HCT116 (cell line): Measurements from ENCODE around the gene HPD. TPM values are rescaled to one million over a fixed set of nuclear protein-coding genes. Genes with fewer than 3 reads are reported as not detected.

Source experiments
- ATAC-seq: fragments of 200-7000 bp; cut with Tn5 transposase; 2 replicates; pipeline ENCODE4 v1.9.1; 2020; ENCODE audit warnings: mild to moderate bottlenecking, moderate library complexity
- Bru-seq: library from RNA; stranded (reverse); fragments of 400-500 nt; gene quantifications from one replicate; lab custom pipeline; 2021; lab: Mats Ljungman, UMichigan
- BruChase-seq, 2 experiments: library from RNA; stranded (reverse); fragments of 400-500 nt; gene quantifications; one replicate each; lab custom pipeline; 2021; lab: Mats Ljungman, UMichigan
- BruUV-seq: library from RNA; stranded (reverse); fragments of 400-500 nt; replicated peaks from 2 replicates; lab custom pipeline; 2021; lab: Mats Ljungman, UMichigan
- CTCF ChIA-PET: fragments of 300-600 bp; sonication (Branson Sonifier 250); formaldehyde crosslinking; loops from one replicate; lab custom pipeline; 2021; ENCODE audit warnings: antibody characterized with exemption; lab: Charles Lee
- POLR2A ChIA-PET: fragments of 300-600, 350-600 bp; sonication (Branson Sonifier 250); formaldehyde crosslinking; loops from one replicate; lab custom pipeline; 2021; ENCODE audit warnings: antibody characterized with exemption; lab: Charles Lee
- RAD21 ChIA-PET, 2 experiments: fragments of 300-600 bp; sonication (Branson Sonifier 250); formaldehyde crosslinking; loops; one replicate each; lab custom pipeline; 2023; ENCODE audit warnings: low total read pairs in 2 of 2; ENCODE audit not compliant: uncharacterized antibody in 2 of 2, unreplicated experiment in 2 of 2, low non-redundant PET in 1 of 2; lab: Charles Lee
- DNase-seq: peaks from one replicate; pipeline ENCODE4 v3.0.0-alpha.2; 2010; ENCODE audit warnings: low read depth, low spot score
- H2AFZ ChIP-seq: fragments of 200-600 bp; shearing (Covaris generic), sonication (generic); 2 replicates; pipeline ENCODE4 v1.6.1; 2017; ENCODE audit warnings: low read depth, mixed run types, mixed read lengths, antibody characterized with exemption, low read length; ENCODE audit not compliant: poor library complexity, severe bottlenecking
- H3K27ac ChIP-seq: 2 replicates; pipeline ENCODE4 v1.5.1; 2012; ENCODE audit warnings: low read depth, low read length
- H3K27me3 ChIP-seq: fragments of 200-600 bp; sonication (generic); 2 replicates; pipeline ENCODE4 v1.6.1; 2016; ENCODE audit warnings: mixed run types, low read length, mixed read lengths; ENCODE audit not compliant: insufficient read depth
- H3K36me3 ChIP-seq, 2 experiments: fragments of 200-500 bp in 1 of 2; fragments of 200-600 bp in 1 of 2; sonication (Bioruptor generic) in 1 of 2; sonication (generic) in 1 of 2; 2 replicates each; pipeline versions ENCODE4 v1.5.1 to v1.6.1; 2014 to 2016; ENCODE audit warnings: low read length in 2 of 2, inconsistent platforms in 1 of 2, mixed read lengths in 1 of 2, mixed run types in 1 of 2; ENCODE audit not compliant: insufficient read depth in 2 of 2, control insufficient read depth in 1 of 2
- H3K4me1 ChIP-seq, 2 experiments: fragments of 200-600 bp in 1 of 2; sonication (generic) in 1 of 2; 2 replicates each; pipeline versions ENCODE4 v1.5.1 to v1.6.1; 2012 to 2017; ENCODE audit warnings: low read length in 2 of 2, inconsistent platforms in 1 of 2, mild to moderate bottlenecking in 1 of 2, mixed read lengths in 1 of 2, mixed run types in 1 of 2, moderate library complexity in 1 of 2; ENCODE audit not compliant: insufficient read depth in 2 of 2, control insufficient read depth in 1 of 2
- H3K4me2 ChIP-seq: fragments of 200-600 bp; sonication (generic); 2 replicates; pipeline ENCODE4 v1.6.1; 2017; ENCODE audit warnings: mixed run types, low read length, mixed read lengths
- H3K4me3 ChIP-seq, 2 experiments: fragments of 200-600 bp in 1 of 2; sonication (generic) in 1 of 2; replicated peaks in 1 of 2; 2 replicates each; pipeline ENCODE4 v1.5.1; 2011 to 2016; ENCODE audit warnings: low read length in 2 of 2, control low read depth in 1 of 2, low read depth in 1 of 2, mild to moderate bottlenecking in 1 of 2, mixed read lengths in 1 of 2, mixed run types in 1 of 2
- H3K79me2 ChIP-seq: fragments of 200-600 bp; sonication (generic); 2 replicates; pipeline ENCODE4 v1.6.1; 2017; ENCODE audit warnings: mild to moderate bottlenecking, mixed run types, low read length, moderate library complexity, mixed read lengths; ENCODE audit not compliant: insufficient read depth
- H3K9ac ChIP-seq: fragments of 200-600 bp; sonication (generic); 2 replicates; pipeline ENCODE4 v1.6.1; 2016; ENCODE audit warnings: low read length, mixed read lengths
- H3K9me2 ChIP-seq: fragments of 200-600 bp; sonication (generic), shearing (Covaris generic); 2 replicates; pipeline ENCODE4 v1.6.1; 2017; ENCODE audit warnings: mixed run types, mild to moderate bottlenecking, moderate library complexity; ENCODE audit not compliant: insufficient read depth
- H3K9me3 ChIP-seq, 2 experiments: fragments of 200-500 bp in 1 of 2; fragments of 200-600 bp in 1 of 2; sonication (Bioruptor generic) in 1 of 2; sonication (generic) in 1 of 2; 2 replicates each; pipeline ENCODE4 v1.6.1; 2014 to 2017; ENCODE audit warnings: low read length in 2 of 2, mixed read lengths in 2 of 2, inconsistent platforms in 1 of 2, low read depth in 1 of 2, mild to moderate bottlenecking in 1 of 2, mixed run types in 1 of 2, moderate library complexity in 1 of 2; ENCODE audit not compliant: control insufficient read depth in 1 of 2, insufficient read depth in 1 of 2
- H4K20me1 ChIP-seq: fragments of 200-600 bp; sonication (generic), shearing (Covaris generic); 2 replicates; pipeline ENCODE4 v1.6.1; 2017; ENCODE audit warnings: mixed run types, mild to moderate bottlenecking, moderate library complexity; ENCODE audit not compliant: insufficient read depth
- CBX3 ChIP-seq: IDR thresholded peaks from 2 replicates; pipeline ENCODE4 v1.6.1; 2012; ENCODE audit warnings: low read depth
- CEBPB ChIP-seq: IDR thresholded peaks from 2 replicates; pipeline ENCODE4 v1.6.1; 2012; ENCODE audit warnings: low read depth
- EZH2phosphoT487 ChIP-seq: fragments of 200-600 bp; IDR thresholded peaks from 2 replicates; pipeline ENCODE4 v1.6.1; 2018; ENCODE audit warnings: antibody characterized with exemption, borderline replicate concordance
- FOSL1 ChIP-seq: IDR thresholded peaks from 2 replicates; pipeline ENCODE4 v1.6.1; 2012; ENCODE audit warnings: low read depth
- JUND ChIP-seq: IDR thresholded peaks from 2 replicates; pipeline ENCODE4 v1.6.1; 2012
- RAD21 ChIP-seq: IDR thresholded peaks from 2 replicates; pipeline ENCODE4 v1.6.1; 2012; ENCODE audit warnings: low read depth, mild to moderate bottlenecking
- SIN3A ChIP-seq: IDR thresholded peaks from 2 replicates; pipeline ENCODE4 v1.6.1; 2012; ENCODE audit warnings: low read depth
- SP1 ChIP-seq: IDR thresholded peaks from 2 replicates; pipeline ENCODE4 v1.6.1; 2012; ENCODE audit warnings: low read depth
- ZFX ChIP-seq: fragments of 450-650 bp; IDR thresholded peaks from 2 replicates; pipeline ENCODE4 v1.6.1; 2017
- intact Hi-C: fragments of 100-400 bp; cut with micrococcal nuclease; formaldehyde crosslinking; loops from 2 replicates; pipeline ENCODE4 v1.10.0; 2022
- long read RNA-seq: library from polyadenylated mRNA; unstranded; transcript quantifications from one replicate; pipeline ENCODE4 v2.0.0, GENCODE V29; 2021; ENCODE audit not compliant: unreplicated experiment
- polyA plus RNA-seq: library from polyadenylated mRNA; unstranded; fragments of >200 nt; gene quantifications from 2 replicates; pipeline ENCODE4 v1.2.1, GENCODE V29; 2012; ENCODE audit warnings: missing spikeins
- total RNA-seq: library from RNA; stranded (reverse); gene quantifications from one replicate; pipeline ENCODE4 v1.2.1, GENCODE V29; 2021; ENCODE audit not compliant: unreplicated experiment
- TF ChIP-seq, protein P1 (sequence below): IDR thresholded peaks from 2 replicates; pipeline ENCODE4 v1.6.1; 2012
- TF ChIP-seq, protein P2 (sequence below): IDR thresholded peaks from 2 replicates; pipeline ENCODE4 v1.6.1; 2012
- TF ChIP-seq, protein P3 (sequence below): IDR thresholded peaks from 2 replicates; pipeline ENCODE4 v1.6.1; 2011; ENCODE audit warnings: mild to moderate bottlenecking, low read length, moderate library complexity; ENCODE audit not compliant: insufficient replicate concordance; ENCODE audit errors: extremely low read depth

HPD gene
- total RNA-seq = 1.1 TPM
- polyA plus RNA-seq = 1.5 TPM in 2 replicates
- Bru-seq, nascent RNA = percentile 14 among the genes with signal in this experiment
- BruChase-seq, experiment 1, labeled RNA remaining after a 6-hour chase = percentile 11 among the genes with signal in this experiment
- BruChase-seq, experiment 2, labeled RNA remaining after a 2-hour chase = percentile 11 among the genes with signal in this experiment
- long read RNA-seq, partial matches to known transcripts = 0 of 3 reads
- long read RNA-seq, other reads (novel, unspliced or antisense) = 1 of 3 reads

DNA sequence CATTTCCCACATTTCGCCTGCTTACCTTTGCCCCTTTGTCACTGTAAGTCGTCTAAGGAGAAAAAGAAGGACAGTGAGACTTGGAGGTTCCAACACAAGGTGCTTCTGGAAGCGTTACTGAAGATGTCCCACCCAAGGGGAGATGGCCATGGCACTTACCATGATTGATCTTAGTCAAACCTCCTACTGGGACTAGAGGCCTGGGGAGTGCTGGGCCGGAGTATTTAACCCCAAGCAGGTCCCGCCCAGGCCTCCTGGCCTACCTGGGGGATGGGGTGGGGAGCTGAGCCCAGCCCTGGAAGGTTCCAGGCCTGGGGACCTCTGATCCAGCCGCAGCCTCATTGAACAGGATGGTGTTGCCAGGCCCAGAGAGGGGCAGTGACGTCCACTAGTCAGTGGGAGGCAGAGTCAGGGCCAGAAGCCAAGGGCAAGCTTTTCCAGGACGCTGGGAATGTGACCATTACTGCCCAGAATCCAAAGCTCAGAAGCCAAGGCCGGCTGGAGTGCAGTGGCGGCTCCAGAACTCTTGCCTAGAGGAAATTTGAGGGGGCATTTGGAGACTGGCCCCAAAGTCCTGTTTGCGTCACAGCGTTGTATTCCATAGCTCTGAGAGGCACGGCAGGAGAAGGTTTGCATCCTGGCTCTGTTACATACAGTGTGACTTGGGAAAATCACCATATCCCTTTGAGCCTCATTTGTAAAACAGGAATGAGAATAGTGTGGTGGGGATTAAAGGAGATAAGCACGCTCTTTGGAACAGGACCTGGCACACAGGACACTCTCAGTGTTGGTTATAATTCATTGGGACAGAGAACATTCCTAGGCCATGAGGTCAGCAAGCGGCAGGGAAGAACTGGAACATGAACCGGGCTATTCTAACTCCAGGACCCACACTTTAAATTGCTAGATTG is at the start of gene HPD:
Gene HPD, minus strand, starts transcription at position 198 of the 911 bp plus-strand sequence. Its CDS starts 36 bp downstream, at position 162.
- H3K9me3 ChIP-seq = no peaks in the 10 kb centered on the region
- peak within 1 kb of the TSS; percentile 52 for H3K27ac ChIP-seq
- H2AFZ ChIP-seq = peak within 1 kb of the TSS; percentile 82
- H3K79me2 ChIP-seq = no peaks in the 10 kb centered on the region
- no TSS peak for BruUV-seq
- TF ChIP-seq JUND = peak; percentile 67
- TF ChIP-seq FOSL1 = peak; percentile 46; the same call in 1 of the 2 replicates
- no peak for TF ChIP-seq RAD21
- TF ChIP-seq, all 23 proteins: peak for 2
- ATAC-seq = peak; percentile 81
- DNase-seq = no peak
- peak within 1 kb of the TSS; percentile 30 for H3K9ac ChIP-seq
- intact Hi-C loops = no loop called here
- H3K4me3 ChIP-seq = no peak within 1 kb of the TSS
- ChIA-PET CTCF (interaction anchor here (0.9 kb wide), 1 partner anchor 64 kb away, joined by 3 read pairs; no protein-coding TSS in a partner anchor), POLR2A (no interaction called here), RAD21 (no interaction called here)
- no peaks in the 10 kb centered on the region for H4K20me1 ChIP-seq
- peaks cover 15 to 28% of the 10 kb centered on the region in 2 experiments for H3K4me1 ChIP-seq
- no peaks in the 10 kb centered on the region for H3K27me3 ChIP-seq
- H3K4me2 ChIP-seq = peak within 1 kb of the TSS; percentile 61
- no peaks in the 10 kb centered on the region for H3K36me3 ChIP-seq
- H3K9me2 ChIP-seq = no peaks in the 10 kb centered on the region

DNA sequence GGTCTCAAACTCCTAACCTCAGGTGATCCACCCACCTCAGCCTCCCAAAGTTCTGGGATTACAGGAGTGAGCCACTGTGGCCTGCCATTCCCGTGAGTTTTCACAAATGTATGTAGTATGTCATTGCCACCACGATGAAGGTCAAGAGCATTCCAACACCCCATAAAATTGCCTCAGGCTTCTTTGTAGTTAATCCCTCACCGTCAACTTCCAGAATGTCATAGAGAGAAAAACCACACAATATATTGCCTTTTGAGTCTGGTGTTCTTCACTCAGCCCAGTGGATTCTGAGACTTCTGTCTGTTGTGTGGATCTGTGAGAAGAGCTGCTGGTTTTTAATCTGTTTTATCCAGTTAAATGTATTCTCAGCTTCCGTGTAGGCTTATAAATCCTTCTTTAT is 47.1 kb upstream of the HPD start:
- DNase-seq (no peak), ATAC-seq (no peak)
- H3K9ac ChIP-seq = no peak overlapping the region
- H3K4me2 ChIP-seq = no peak overlapping the region
- no peak overlapping the region for H3K27ac ChIP-seq
- no TSS peak for BruUV-seq
- H3K36me3 ChIP-seq = peaks cover 18 to 38% of the 10 kb centered on the region in 2 experiments
- no peaks in the 10 kb centered on the region for H3K4me1 ChIP-seq
- no peaks in the 10 kb centered on the region for H3K9me3 ChIP-seq
- no peak overlapping the region for H2AFZ ChIP-seq
- H3K27me3 ChIP-seq = no peaks in the 10 kb centered on the region
- no peak for TF ChIP-seq CBX3
- TF ChIP-seq JUND = no peak
- TF ChIP-seq SP1 = no peak
- TF ChIP-seq EZH2phosphoT487 = no peak
- no peak for TF ChIP-seq RAD21
- TF ChIP-seq, protein P1, sequence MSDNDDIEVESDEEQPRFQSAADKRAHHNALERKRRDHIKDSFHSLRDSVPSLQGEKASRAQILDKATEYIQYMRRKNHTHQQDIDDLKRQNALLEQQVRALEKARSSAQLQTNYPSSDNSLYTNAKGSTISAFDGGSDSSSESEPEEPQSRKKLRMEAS = no peak
- no peak for TF ChIP-seq CEBPB
- TF ChIP-seq ZFX = no peak
- TF ChIP-seq, protein P2, sequence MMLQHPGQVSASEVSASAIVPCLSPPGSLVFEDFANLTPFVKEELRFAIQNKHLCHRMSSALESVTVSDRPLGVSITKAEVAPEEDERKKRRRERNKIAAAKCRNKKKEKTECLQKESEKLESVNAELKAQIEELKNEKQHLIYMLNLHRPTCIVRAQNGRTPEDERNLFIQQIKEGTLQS = no peak
- TF ChIP-seq, protein P3, sequence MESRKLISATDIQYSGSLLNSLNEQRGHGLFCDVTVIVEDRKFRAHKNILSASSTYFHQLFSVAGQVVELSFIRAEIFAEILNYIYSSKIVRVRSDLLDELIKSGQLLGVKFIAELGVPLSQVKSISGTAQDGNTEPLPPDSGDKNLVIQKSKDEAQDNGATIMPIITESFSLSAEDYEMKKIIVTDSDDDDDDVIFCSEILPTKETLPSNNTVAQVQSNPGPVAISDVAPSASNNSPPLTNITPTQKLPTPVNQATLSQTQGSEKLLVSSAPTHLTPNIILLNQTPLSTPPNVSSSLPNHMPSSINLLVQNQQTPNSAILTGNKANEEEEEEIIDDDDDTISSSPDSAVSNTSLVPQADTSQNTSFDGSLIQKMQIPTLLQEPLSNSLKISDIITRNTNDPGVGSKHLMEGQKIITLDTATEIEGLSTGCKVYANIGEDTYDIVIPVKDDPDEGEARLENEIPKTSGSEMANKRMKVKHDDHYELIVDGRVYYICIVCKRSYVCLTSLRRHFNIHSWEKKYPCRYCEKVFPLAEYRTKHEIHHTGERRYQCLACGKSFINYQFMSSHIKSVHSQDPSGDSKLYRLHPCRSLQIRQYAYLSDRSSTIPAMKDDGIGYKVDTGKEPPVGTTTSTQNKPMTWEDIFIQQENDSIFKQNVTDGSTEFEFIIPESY = no peak
- TF ChIP-seq SIN3A = no peak
- ChIA-PET CTCF (no interaction called here), POLR2A (no interaction called here), RAD21 (interaction anchor here in 1 of 2 experiments (0.6 kb wide), 1 partner anchor 71 kb away, joined by 3 read pairs; no protein-coding TSS in a partner anchor)
- H3K79me2 ChIP-seq = no peaks in the 10 kb centered on the region
- intact Hi-C loops = no loop called here
- H3K9me2 ChIP-seq = no peaks in the 10 kb centered on the region
- H3K4me3 ChIP-seq = no peak overlapping the region
- H4K20me1 ChIP-seq = no peaks in the 10 kb centered on the region
